PC-3 (cell line): ENCODE data around the gene SCAF4. TPM values are rescaled to one million over a fixed set of nuclear protein-coding genes. Genes with fewer than 3 reads are reported as not detected.

Experiments
- ATAC-seq: fragments of 200-7000 bp; cut with Tn5 transposase; 2 replicates; pipeline ENCODE4 v1.9.1; 2020; ENCODE audit warnings: mild to moderate bottlenecking, moderate library complexity
- BruUV-seq: library from RNA; stranded (reverse); fragments of 400-500 nt; replicated peaks from 2 replicates; lab custom pipeline; 2021; lab: Mats Ljungman, UMichigan
- CTCF ChIA-PET: fragments of 300-600 bp; sonication (Branson Sonifier 250); formaldehyde crosslinking; loops from one replicate; lab custom pipeline; 2022; ENCODE audit warnings: antibody characterized with exemption; lab: Charles Lee
- POLR2A ChIA-PET: fragments of 300-600 bp; sonication (Branson Sonifier 250); formaldehyde crosslinking; loops from one replicate; lab custom pipeline; 2022; ENCODE audit warnings: antibody characterized with exemption; ENCODE audit not compliant: unreplicated experiment; lab: Charles Lee
- DNase-seq: peaks from one replicate; pipeline ENCODE4 v3.0.0-alpha.2; 2015
- H2AFZ ChIP-seq: fragments of 300-600 bp; sonication (generic); 2 replicates; pipeline ENCODE4 v1.6.0; 2016; ENCODE audit warnings: antibody characterized with exemption, low read length
- H3F3A ChIP-seq: fragments of 300-600 bp; sonication (generic); one replicate; pipeline ENCODE4 v1.6.0; 2017; ENCODE audit warnings: antibody characterized with exemption, low read length, control low read depth, mild to moderate bottlenecking; ENCODE audit not compliant: unreplicated experiment
- H3K27ac ChIP-seq: fragments of 300-600 bp; sonication (generic); 2 replicates; pipeline ENCODE4 v1.5.1; 2016; ENCODE audit warnings: mild to moderate bottlenecking, low read length
- H3K27me3 ChIP-seq: fragments of 300-600 bp; sonication (generic); 2 replicates; pipeline ENCODE4 v1.6.1; 2016; ENCODE audit warnings: low read length, mixed read lengths
- H3K36me3 ChIP-seq: fragments of 300-600 bp; sonication (generic); 2 replicates; pipeline ENCODE4 v1.6.1; 2016; ENCODE audit warnings: low read depth, mixed run types, low read length, mixed read lengths
- H3K4me1 ChIP-seq: fragments of 300-600 bp; sonication (generic); 2 replicates; pipeline ENCODE4 v1.5.1; 2016; ENCODE audit warnings: low read length; ENCODE audit not compliant: insufficient read depth
- H3K4me2 ChIP-seq: fragments of 300-600 bp; sonication (generic); 2 replicates; pipeline ENCODE4 v1.6.0; 2016; ENCODE audit warnings: low read length
- H3K4me3 ChIP-seq: fragments of 300-600 bp; sonication (generic); 2 replicates; pipeline ENCODE4 v1.5.1; 2016; ENCODE audit warnings: mild to moderate bottlenecking, low read length, mixed read lengths
- H3K79me2 ChIP-seq: fragments of 300-600 bp; sonication (generic); 2 replicates; pipeline ENCODE4 v1.6.1; 2017; ENCODE audit warnings: low read length, mixed read lengths
- H3K9ac ChIP-seq: fragments of 300-600 bp; sonication (generic); 2 replicates; pipeline ENCODE4 v1.6.0; 2016; ENCODE audit warnings: mild to moderate bottlenecking, low read length
- H3K9me2 ChIP-seq: fragments of 300-600 bp; sonication (generic); replicated peaks from 2 replicates; pipeline ENCODE4 v1.6.1; 2016; ENCODE audit warnings: mixed run types, low read length, mixed read lengths
- H3K9me3 ChIP-seq: fragments of 300-600 bp; sonication (generic); 2 replicates; pipeline ENCODE4 v1.6.1; 2016; ENCODE audit warnings: low read length, mixed read lengths
- H4K20me1 ChIP-seq: fragments of 300-600 bp; sonication (generic); 2 replicates; pipeline ENCODE4 v1.6.1; 2016; ENCODE audit warnings: low read length, mixed read lengths
- EZH2 ChIP-seq: fragments of 300-600 bp; sonication (generic); IDR thresholded peaks from one replicate; pipeline ENCODE4 v1.6.1; 2017; ENCODE audit warnings: antibody characterized with exemption, mild to moderate bottlenecking, low read length; ENCODE audit not compliant: unreplicated experiment
- EZH2phosphoT487 ChIP-seq: fragments of 300-600 bp; sonication (generic); IDR thresholded peaks from 2 replicates; pipeline ENCODE4 v1.6.1; 2018; ENCODE audit warnings: mild to moderate bottlenecking, antibody characterized with exemption, low read length, borderline replicate concordance
- intact Hi-C: fragments of 100-400 bp; cut with micrococcal nuclease; formaldehyde crosslinking; loops from 2 replicates; pipeline ENCODE4 v1.9.0; 2023
- total RNA-seq: library from RNA; depleted of rRNA; stranded (reverse); fragments of >200 nt; gene quantifications from 2 replicates; pipeline ENCODE4 v1.2.3, GENCODE V29; 2014
- TF ChIP-seq, protein P1 (sequence below): fragments of 300-600 bp; sonication (generic); conservative IDR thresholded peaks from 2 replicates; pipeline ENCODE4 v1.5.1; 2017; ENCODE audit warnings: antibody characterized with exemption, low read depth, mild to moderate bottlenecking, low read length

Gene SCAF4
- total RNA-seq, 1 experiment from 2014 or later = 11.2 TPM

DNA sequence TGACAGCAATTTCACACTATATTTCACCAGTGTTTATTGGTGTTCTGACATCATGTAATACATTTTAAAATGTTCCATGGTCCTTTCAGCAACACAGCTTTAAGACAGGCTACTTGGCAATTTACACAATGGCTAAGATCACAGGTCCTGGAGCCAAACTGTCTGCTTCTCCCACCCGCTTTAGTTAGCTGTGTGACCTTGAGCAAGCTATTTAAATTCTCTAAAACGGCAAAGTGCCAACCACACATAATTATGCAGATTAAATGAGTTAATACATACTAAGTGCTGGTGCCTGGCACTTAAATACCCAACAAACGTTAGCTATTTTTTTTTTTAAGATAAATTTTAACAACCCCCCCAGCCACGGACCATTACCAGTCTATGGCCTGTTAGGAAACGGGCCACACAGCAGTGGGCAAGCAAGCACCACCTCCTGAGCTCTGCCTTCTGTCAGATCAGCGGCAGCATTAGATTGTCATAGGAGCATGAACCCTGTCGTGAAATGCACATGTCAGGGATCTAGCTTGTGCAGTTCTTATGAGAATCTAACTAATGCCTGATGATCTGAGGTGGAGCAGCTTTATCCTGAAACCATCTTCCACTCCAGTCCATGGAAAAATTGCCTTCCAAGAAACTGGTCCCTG, 45.5 kb downstream of the SCAF4 start:
- TF ChIP-seq, protein P1, sequence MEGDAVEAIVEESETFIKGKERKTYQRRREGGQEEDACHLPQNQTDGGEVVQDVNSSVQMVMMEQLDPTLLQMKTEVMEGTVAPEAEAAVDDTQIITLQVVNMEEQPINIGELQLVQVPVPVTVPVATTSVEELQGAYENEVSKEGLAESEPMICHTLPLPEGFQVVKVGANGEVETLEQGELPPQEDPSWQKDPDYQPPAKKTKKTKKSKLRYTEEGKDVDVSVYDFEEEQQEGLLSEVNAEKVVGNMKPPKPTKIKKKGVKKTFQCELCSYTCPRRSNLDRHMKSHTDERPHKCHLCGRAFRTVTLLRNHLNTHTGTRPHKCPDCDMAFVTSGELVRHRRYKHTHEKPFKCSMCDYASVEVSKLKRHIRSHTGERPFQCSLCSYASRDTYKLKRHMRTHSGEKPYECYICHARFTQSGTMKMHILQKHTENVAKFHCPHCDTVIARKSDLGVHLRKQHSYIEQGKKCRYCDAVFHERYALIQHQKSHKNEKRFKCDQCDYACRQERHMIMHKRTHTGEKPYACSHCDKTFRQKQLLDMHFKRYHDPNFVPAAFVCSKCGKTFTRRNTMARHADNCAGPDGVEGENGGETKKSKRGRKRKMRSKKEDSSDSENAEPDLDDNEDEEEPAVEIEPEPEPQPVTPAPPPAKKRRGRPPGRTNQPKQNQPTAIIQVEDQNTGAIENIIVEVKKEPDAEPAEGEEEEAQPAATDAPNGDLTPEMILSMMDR = no peak
- TF ChIP-seq EZH2 = no peak
- peaks cover 72% of the 10 kb centered on the region for H3K36me3 ChIP-seq
- H3K4me1 ChIP-seq = no peaks in the 10 kb centered on the region
- H3K79me2 ChIP-seq = no peaks in the 10 kb centered on the region
- POLR2A ChIA-PET = interaction anchor here (0.7 kb wide), 1 partner anchor 9 kb away, joined by 4 read pairs; no protein-coding TSS in a partner anchor
- H3K27me3 ChIP-seq = no peaks in the 10 kb centered on the region
- BruUV-seq = no TSS peak
- no peaks in the 10 kb centered on the region for H3K9me2 ChIP-seq
- H3K4me2 ChIP-seq = no peak overlapping the region
- no peak overlapping the region for H3K9ac ChIP-seq
- no peaks in the 10 kb centered on the region for H4K20me1 ChIP-seq
- no peak overlapping the region for H2AFZ ChIP-seq
- H3K27ac ChIP-seq = no peak overlapping the region
- DNase-seq (no peak), ATAC-seq (no peak)
- intact Hi-C loops = no loop called here
- no peak overlapping the region for H3K4me3 ChIP-seq
- CTCF ChIA-PET = interaction anchor here (0.7 kb wide), 1 partner anchor 26 kb away, joined by 12 read pairs; no protein-coding TSS in a partner anchor
- H3K9me3 ChIP-seq = no peaks in the 10 kb centered on the region
- no peaks in the 10 kb centered on the region for H3F3A ChIP-seq

DNA sequence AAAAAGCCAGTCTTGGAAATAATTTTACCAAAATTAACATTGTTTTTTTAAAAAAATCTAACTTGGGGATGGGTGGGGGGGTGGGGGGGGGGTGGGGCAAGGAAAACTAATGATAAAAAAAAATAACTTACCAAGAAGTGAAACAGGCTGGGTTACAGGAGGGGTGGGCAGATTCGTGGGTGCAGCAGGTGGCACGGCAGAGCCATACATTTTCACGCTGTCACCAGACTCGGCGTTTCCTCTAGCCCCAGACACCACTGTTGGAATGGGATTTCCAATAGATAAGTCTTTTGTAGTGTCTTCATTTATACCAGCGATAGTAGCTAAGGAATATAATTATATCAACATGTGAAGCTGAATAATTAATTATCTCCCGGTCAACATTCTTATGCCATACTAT, 47.0 kb downstream of the SCAF4 start:
- H3K4me3 ChIP-seq = no peak overlapping the region
- BruUV-seq = no TSS peak
- peaks cover 66% of the 10 kb centered on the region for H3K36me3 ChIP-seq
- H3K9me3 ChIP-seq = no peaks in the 10 kb centered on the region
- no peaks in the 10 kb centered on the region for H3K79me2 ChIP-seq
- no peak overlapping the region for H3K9ac ChIP-seq
- ChIA-PET POLR2A (no interaction called here), CTCF (no interaction called here)
- ATAC-seq (no peak), DNase-seq (no peak)
- no peak overlapping the region for H3K27ac ChIP-seq
- intact Hi-C loops = no loop called here
- no peaks in the 10 kb centered on the region for H3F3A ChIP-seq
- no peaks in the 10 kb centered on the region for H3K9me2 ChIP-seq
- no peaks in the 10 kb centered on the region for H4K20me1 ChIP-seq
- H2AFZ ChIP-seq = no peak overlapping the region
- H3K27me3 ChIP-seq = no peaks in the 10 kb centered on the region
- TF ChIP-seq EZH2 (no peak), EZH2phosphoT487 (no peak)
- TF ChIP-seq, protein P1 = no peak
- H3K4me2 ChIP-seq = no peak overlapping the region
- H3K4me1 ChIP-seq = no peaks in the 10 kb centered on the region

DNA sequence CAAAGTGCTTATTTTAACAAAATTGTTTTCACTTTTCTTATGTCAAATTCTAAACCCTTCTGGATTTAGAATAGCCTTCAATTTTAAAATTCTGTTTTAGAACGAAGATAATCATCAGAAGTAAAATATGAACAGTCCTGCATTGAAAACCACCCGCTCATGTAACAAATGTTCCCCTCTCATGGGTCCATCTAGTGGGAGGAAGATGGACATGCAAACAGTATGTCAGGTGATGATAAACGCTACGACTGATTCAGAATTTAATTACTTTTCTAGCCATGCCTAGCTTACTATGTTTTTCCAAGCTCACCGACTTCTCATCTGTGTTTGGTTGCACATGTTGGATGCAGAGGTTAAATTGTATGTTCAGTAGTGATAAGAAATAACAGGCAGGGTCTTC, 48.9 kb downstream of the SCAF4 start:
- H3K36me3 ChIP-seq = peaks cover 66% of the 10 kb centered on the region
- ChIA-PET CTCF (no interaction called here), POLR2A (no interaction called here)
- TF ChIP-seq, protein P1 = 0 out of 2 replicates have a peak, but pooled peaks have one; percentile 36
- no peak for TF ChIP-seq EZH2phosphoT487
- no TSS peak for BruUV-seq
- no peaks in the 10 kb centered on the region for H3K79me2 ChIP-seq
- DNase-seq (peak; percentile 15), ATAC-seq (peak; percentile 40; the same call in 1 of the 2 replicates)
- no peaks in the 10 kb centered on the region for H3F3A ChIP-seq
- no peaks in the 10 kb centered on the region for H3K9me3 ChIP-seq
- no peaks in the 10 kb centered on the region for H3K9me2 ChIP-seq
- no peak overlapping the region for H3K4me3 ChIP-seq
- H3K27ac ChIP-seq = no peak overlapping the region
- H2AFZ ChIP-seq = no peak overlapping the region
- no peaks in the 10 kb centered on the region for H3K4me1 ChIP-seq
- intact Hi-C loops = no loop called here
- no peaks in the 10 kb centered on the region for H4K20me1 ChIP-seq
- no peaks in the 10 kb centered on the region for H3K27me3 ChIP-seq
- no peak overlapping the region for H3K4me2 ChIP-seq
- no peak overlapping the region for H3K9ac ChIP-seq
